ENCODE measurements around the gene ABCB10. TPM values are rescaled to one million over a fixed set of nuclear protein-coding genes. Genes with fewer than 3 reads are reported as not detected.
A peak's percentile ranks its signal among the peaks of the same experiment; 100 is the strongest.

The ABCB10 gene
- total RNA-seq, 4 donors from 2014 or later = 14.1 to 21.8 (median 18.1) TPM

DNA sequence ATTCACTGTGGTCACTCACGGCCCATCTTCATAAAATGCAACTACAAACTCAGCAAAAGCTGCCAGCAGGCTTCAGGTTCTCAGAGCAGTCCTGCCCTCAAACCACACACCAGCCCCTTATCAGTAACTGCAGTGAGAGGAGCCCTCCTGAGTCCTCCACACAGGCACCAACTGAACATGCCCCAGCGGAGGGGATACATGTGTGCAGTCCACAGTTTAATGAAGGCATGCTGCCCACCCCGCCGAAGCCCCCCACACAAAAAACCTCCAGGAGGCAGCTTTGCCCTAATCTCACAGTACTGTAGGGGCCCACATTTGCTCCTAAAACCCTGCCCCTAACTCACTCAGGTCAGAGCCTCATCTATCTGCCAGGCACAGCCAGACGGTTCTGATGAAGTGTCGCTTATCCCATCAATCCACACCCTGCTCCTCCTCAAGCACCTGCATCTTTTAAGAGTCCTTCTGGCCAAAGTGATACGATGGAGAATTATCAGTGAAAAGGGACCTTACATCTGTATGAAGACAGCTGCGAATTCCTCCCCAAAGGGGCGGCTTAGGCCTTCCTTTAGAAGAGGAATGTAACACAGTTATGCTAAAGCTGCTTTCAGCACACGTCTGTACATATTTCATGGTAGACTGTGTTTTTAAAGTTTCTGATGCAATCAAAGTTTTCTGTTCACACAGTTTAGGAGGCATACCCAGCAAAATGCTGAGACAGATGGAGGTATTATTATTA, 3.5 kb downstream of the ABCB10 start:
- TF ChIP-seq EP300 (IDR thresholded peaks at IDR 0.05) (no peak), POLR2AphosphoS5 (IDR thresholded peaks at IDR 0.05) (no peak)
- TF ChIP-seq, protein P1, sequence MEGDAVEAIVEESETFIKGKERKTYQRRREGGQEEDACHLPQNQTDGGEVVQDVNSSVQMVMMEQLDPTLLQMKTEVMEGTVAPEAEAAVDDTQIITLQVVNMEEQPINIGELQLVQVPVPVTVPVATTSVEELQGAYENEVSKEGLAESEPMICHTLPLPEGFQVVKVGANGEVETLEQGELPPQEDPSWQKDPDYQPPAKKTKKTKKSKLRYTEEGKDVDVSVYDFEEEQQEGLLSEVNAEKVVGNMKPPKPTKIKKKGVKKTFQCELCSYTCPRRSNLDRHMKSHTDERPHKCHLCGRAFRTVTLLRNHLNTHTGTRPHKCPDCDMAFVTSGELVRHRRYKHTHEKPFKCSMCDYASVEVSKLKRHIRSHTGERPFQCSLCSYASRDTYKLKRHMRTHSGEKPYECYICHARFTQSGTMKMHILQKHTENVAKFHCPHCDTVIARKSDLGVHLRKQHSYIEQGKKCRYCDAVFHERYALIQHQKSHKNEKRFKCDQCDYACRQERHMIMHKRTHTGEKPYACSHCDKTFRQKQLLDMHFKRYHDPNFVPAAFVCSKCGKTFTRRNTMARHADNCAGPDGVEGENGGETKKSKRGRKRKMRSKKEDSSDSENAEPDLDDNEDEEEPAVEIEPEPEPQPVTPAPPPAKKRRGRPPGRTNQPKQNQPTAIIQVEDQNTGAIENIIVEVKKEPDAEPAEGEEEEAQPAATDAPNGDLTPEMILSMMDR (IDR thresholded peaks at IDR 0.05) = no peak
- no peak for ATAC-seq
- Histone ChIP-seq H3K27ac (peak overlapping the region in 1 of 4 donors; percentile 5), H3K4me1 (peaks cover 0 to 86% (median 31%) of the 10 kb centered on the region in 3 donors), H3K4me3 (no peak overlapping the region), H3K27me3 (no peaks in the 10 kb centered on the region), H3K9me3 (no peaks in the 10 kb centered on the region), H3K36me3 (no peaks in the 10 kb centered on the region)
- 74 to 81% methylated on average over 5 to 8 of the region's 10 CpGs for WGBS, 2 donors (ENCODE audit: low coverage in 1 of 2)

DNA sequence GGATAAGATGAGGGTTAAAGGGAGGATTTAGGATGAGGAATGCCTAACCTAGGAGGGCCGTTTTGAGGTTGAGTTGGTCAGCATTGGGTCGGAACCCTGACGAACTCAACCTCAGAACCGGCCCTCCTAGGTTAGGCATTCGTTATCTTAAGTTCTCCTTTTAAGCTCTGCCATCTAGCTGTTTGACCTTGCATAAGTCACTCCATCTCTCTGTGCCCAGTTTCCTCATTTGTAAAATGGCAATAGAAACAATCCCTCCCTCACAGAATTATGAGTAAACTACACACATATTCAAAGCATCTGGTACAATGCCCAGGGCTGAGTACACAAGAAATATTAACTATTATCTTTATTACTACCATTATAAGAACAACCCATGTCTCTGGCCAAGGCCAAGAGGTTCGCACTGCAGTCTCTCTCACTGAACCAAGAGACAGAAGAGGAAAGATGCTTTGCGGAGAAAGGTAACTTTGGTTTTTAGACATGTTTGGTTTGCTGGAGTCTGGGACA, 4.8 kb downstream of the ABCB10 start:
- TF ChIP-seq EP300 (IDR thresholded peaks at IDR 0.05) = no peak
- no peak for TF ChIP-seq POLR2AphosphoS5 (IDR thresholded peaks at IDR 0.05)
- no peak for TF ChIP-seq POLR2A (IDR thresholded peaks at IDR 0.05)
- TF ChIP-seq, protein P1 (IDR thresholded peaks at IDR 0.05) = no peak
- peaks cover 0 to 81% (median 27%) of the 10 kb centered on the region in 3 donors for H3K4me1 ChIP-seq
- no peaks in the 10 kb centered on the region for H3K9me3 ChIP-seq
- ATAC-seq = no peak
- no peaks in the 10 kb centered on the region for H3K27me3 ChIP-seq
- H3K36me3 ChIP-seq = peaks cover 0 to 6% of the 10 kb centered on the region in 2 donors
- WGBS, 2 donors (ENCODE audit: low coverage in 1 of 2) = 81 to 88% methylated on average over 3 to 7 of the region's 7 CpGs
- H3K4me3 ChIP-seq = no peak overlapping the region
- peak overlapping the region in 1 of 4 donors; percentile 7 for H3K27ac ChIP-seq

DNA sequence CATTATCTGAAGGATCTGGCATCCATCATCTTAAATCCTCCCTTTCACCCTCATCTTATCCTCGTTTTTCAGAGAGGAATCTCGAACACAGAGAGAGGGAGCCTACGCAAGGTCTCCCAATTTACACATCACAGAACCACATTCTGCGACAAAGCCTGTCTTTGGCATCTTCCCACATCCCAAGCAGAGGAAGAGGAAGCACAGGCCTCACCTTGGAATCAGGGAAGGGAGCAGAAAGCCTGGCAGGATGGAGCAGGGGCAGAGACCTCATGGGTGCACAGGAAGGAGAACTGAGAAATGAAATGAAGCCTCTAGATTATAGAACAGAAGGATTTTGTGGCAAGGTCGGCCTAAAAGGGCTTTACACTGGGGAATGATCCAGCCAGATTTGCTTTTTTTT, 5.8 kb downstream of the ABCB10 start:
- Histone ChIP-seq H3K27me3 (no peaks in the 10 kb centered on the region), H3K4me1 (peaks cover 0 to 80% (median 27%) of the 10 kb centered on the region in 3 donors), H3K27ac (peak overlapping the region in 3 of 4 donors; percentile 7 to 53 (median 33)), H3K9me3 (no peaks in the 10 kb centered on the region), H3K36me3 (peaks cover 0 to 14% of the 10 kb centered on the region in 2 donors), H3K4me3 (no peak overlapping the region)
- ATAC-seq = no peak
- TF ChIP-seq EP300 (IDR thresholded peaks at IDR 0.05) (no peak), POLR2A (IDR thresholded peaks at IDR 0.05) (no peak), POLR2AphosphoS5 (IDR thresholded peaks at IDR 0.05) (no peak)
- TF ChIP-seq, protein P1 (IDR thresholded peaks at IDR 0.05) = no peak
- 55 to 100% methylated on average over 1 to 4 of the region's 5 CpGs for WGBS, 2 donors (ENCODE audit: low coverage in 1 of 2)

DNA sequence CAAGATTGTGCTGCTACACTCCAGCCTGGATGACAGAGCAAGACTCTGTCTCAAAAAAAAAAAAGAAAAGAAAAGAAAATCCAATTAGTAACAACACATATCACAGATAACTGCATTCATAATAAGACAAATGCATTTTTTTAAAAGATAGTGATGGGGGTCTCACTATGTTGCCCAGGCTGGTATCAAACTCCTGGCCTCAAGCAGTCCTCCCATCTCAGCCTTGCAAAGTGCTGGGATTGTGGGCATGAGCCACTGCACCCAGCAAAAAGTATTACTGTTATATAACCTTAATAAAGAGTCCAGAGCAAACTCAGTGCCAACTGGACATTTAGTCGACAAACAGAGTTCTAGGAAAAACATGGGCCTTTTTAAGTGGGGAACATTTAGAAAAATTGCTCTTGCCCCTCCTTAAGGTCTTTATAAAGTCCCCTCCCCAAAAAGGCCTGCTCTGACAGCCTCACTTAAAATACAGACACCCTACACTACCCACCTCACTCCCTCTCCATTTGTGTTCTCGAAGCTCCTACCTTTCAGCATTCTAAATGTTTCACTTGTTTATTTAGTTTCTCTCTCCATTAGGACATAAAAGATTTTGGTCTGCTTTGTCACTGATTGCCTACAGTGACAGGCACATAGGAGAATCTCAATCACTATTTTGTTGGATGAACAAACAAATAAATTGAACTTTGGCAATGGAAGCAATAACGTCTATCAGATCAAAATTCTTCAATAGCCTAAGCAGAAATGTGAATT, 7.5 kb downstream of the ABCB10 start:
- TF ChIP-seq EP300 (IDR thresholded peaks at IDR 0.05) (no peak), POLR2A (IDR thresholded peaks at IDR 0.05) (no peak), POLR2AphosphoS5 (IDR thresholded peaks at IDR 0.05) (no peak)
- TF ChIP-seq, protein P1 (IDR thresholded peaks at IDR 0.05) = no peak
- peak overlapping the region in 3 of 4 donors; percentile 28 to 53 (median 45) for H3K27ac ChIP-seq
- ATAC-seq = no peak

More for the DNA sequence above, 7.5 kb downstream of the ABCB10 start:
- Histone ChIP-seq H3K27me3 (no peaks in the 10 kb centered on the region), H3K36me3 (peaks cover 0 to 29% of the 10 kb centered on the region in 2 donors), H3K9me3 (no peaks in the 10 kb centered on the region), H3K4me1 (peaks cover 0 to 63% (median 13%) of the 10 kb centered on the region in 3 donors), H3K4me3 (no peak overlapping the region)
- WGBS, 2 donors (ENCODE audit: low coverage in 1 of 2) = 34 to 40% methylated on average over 3 of the region's 3 CpGs

Measured in gastroesophageal sphincter (tissue), 4 donors.